ENCODE results near the gene RSAD2.

RSAD2 gene

GRCh38 chr2:6913415-6914157 lies 36.0 kb downstream of the RSAD2 start:
- DNase-seq (ENCODE audit: low spot score), result no peak
- no peak overlapping the region for H3K4me3 ChIP-seq
- no peak for TF ChIP-seq CTCF (IDR thresholded peaks at IDR 0.05)
- no peak overlapping the region for H3K27ac ChIP-seq

GRCh38 chr2:6914828-6915227 lies 37.3 kb downstream of the RSAD2 start:
- DNase-seq (ENCODE audit: low spot score), result no peak
- no peak overlapping the region for H3K4me3 ChIP-seq
- H3K27ac ChIP-seq, result no peak overlapping the region
- TF ChIP-seq CTCF (IDR thresholded peaks at IDR 0.05), result no peak

- TF ChIP-seq CTCF (IDR thresholded peaks at IDR 0.05), result no peak
- no peak for DNase-seq (ENCODE audit: low spot score)
- no peak overlapping the region for H3K4me3 ChIP-seq
- no peak overlapping the region for H3K27ac ChIP-seq
Measured at GRCh38 chr2:6915399-6915798, 37.8 kb downstream of the RSAD2 start.

GRCh38 chr2:6916224-6916623 lies 38.6 kb downstream of the RSAD2 start:
- Histone ChIP-seq H3K27ac (no peak overlapping the region), H3K4me3 (no peak overlapping the region)
- no peak for TF ChIP-seq CTCF (IDR thresholded peaks at IDR 0.05)
- no peak for DNase-seq (ENCODE audit: low spot score)

GRCh38 chr2:6916736-6917070 lies 39.1 kb downstream of the RSAD2 start:
- TF ChIP-seq CTCF (IDR thresholded peaks at IDR 0.05), result no peak
- H3K4me3 ChIP-seq, result peak overlapping the region; percentile 82
- no peak overlapping the region for H3K27ac ChIP-seq
- no peak for DNase-seq (ENCODE audit: low spot score)

GRCh38 chr2:6917071-6917760 lies 39.6 kb downstream of the RSAD2 start, which contains the start of gene RNF144A:
Gene RNF144A, plus strand, starts transcription at chr2:6917412. Its CDS starts 79,515 bp downstream, at chr2:6996927.
- no peak for TF ChIP-seq CTCF (IDR thresholded peaks at IDR 0.05)
- peak within 1 kb of the TSS; percentile 82 for H3K4me3 ChIP-seq
- H3K27ac ChIP-seq, result peak within 1 kb of the TSS in 1 of 2 donors; percentile 69
- no peak for DNase-seq (ENCODE audit: low spot score)

All from coronary artery (tissue), 2 donors.